GM18951 (cell line): Measurements from ENCODE around the gene HSPA14.

ENCODE experiments used
- POLR2A ChIP-seq: IDR thresholded peaks from 4 replicates; pipeline ENCODE4 v1.6.1; 2011; ENCODE audit warnings: mild to moderate bottlenecking; ENCODE audit not compliant: insufficient read length, insufficient read depth; ENCODE audit errors: extremely low read depth
- in situ Hi-C: fragments of 300-500 bp; cut with MboI; formaldehyde crosslinking; loops from one replicate; pipeline ENCODE4 v1.12.0; 2022; ENCODE audit warnings: low sequenced_read_pairs, mixed read lengths, inconsistent platforms; ENCODE audit not compliant: unreplicated experiment

HSPA14 gene

GRCh38 chr10:14837757-14838581 lies at the start of gene HSPA14, which contains the start of the genes CDNF and MSANTD7:
TSS of gene HSPA14 (plus strand) at chr10:14838306. CDS start at chr10:14838403, 97 bp downstream.
TSS of gene CDNF (minus strand) at chr10:14838037. CDS start at chr10:14837946, 91 bp downstream.
TSS of gene MSANTD7 (plus strand) at chr10:14838306. CDS start at chr10:14842285, 3,979 bp downstream.
- in situ Hi-C loops = no loop called here
- TF ChIP-seq POLR2A = peak; percentile 91

DNA sequence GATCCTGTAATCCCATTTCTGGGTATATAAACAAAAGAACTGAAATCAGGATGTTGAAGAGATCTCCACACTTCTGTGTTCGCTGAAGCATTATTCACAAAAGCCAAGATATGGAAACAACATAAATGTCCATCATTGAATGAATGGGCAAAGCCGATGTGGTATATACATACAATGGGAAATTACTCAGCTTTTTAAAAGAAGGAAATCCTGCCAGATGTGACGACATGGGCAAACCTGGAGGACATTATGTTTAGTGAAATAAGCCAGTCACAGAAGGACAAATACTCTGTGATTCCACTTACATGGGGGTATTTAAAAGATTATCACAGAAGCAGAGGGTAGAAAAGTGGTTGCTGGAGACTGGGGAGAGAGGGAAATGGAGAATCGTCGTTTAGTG lies 39.5 kb upstream of the HSPA14 start:
- in situ Hi-C loops = no loop called here

GRCh38 chr10:14800397-14800796 lies 37.7 kb upstream of the HSPA14 start:
- no peak for TF ChIP-seq POLR2A
- in situ Hi-C loops = loop anchor here (25.0 kb wide), 1 partner anchor 288 kb away; no protein-coding TSS in a partner anchor

More for the DNA sequence above, 39.5 kb upstream of the HSPA14 start:
- TF ChIP-seq POLR2A = no peak

DNA sequence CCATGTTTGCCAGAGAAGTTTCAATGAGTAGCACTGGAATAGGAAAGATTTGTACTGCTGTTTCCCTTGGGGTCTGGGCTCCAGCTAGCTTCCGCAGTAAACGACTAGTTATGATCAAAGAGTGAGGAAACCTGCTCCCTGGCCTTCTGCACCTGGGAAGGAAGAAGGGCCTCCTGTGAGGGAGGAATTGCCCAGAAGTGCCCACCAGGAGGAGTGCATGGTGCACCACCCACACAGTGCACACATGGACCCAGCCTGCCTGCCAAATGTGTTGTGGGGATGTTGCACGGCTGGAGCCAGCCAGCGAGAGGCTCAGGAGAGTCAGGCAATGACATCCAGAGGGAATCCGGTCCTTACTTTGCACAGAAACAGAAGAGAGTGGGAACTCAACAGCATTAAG lies 36.4 kb upstream of the HSPA14 start:
- in situ Hi-C loops = loop anchor here (25.0 kb wide), 1 partner anchor 289 kb away; no protein-coding TSS in a partner anchor
- TF ChIP-seq POLR2A = no peak

DNA sequence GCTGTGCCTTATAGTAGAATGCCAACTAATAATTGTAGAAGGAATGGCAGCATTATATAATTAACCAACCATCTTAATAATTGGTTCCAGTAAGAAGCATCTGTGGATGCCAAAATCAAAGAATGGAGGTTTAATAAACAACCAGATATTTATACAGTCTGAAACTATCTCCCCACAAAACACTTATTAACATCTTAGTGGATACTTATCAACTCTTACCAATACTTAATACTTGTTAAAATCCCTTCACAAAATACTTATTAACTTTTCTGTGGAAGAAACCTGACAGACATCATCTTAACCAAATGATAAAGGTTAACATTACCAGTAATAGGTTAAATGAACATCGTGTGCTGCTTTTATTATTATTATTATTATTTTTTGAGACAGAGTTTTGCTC lies 34.3 kb upstream of the HSPA14 start:
- TF ChIP-seq POLR2A = no peak
- in situ Hi-C loops = loop anchor here (25.0 kb wide), 1 partner anchor 292 kb away; no protein-coding TSS in a partner anchor

DNA sequence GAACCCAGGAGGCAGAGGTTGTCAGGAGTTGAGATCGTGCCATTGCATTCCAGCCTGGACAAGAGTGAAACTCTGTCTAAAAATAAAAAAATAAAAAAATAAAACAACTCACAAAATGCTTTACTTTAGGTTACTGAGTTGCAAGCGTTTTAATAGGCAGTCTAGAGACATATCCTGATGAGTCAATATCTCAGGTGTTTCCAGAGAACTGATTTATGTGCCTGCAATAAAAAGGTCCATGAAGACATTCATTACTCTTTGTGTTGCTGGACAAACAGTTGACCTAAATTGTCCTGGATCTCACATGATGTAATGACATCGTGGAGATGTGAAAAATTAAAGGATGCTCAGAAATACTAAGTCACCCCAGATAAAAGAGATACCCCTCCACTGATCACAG lies 31.8 kb upstream of the HSPA14 start:
- TF ChIP-seq POLR2A = no peak
- in situ Hi-C loops = loop anchor here (25.0 kb wide), 1 partner anchor 294 kb away; no protein-coding TSS in a partner anchor

DNA sequence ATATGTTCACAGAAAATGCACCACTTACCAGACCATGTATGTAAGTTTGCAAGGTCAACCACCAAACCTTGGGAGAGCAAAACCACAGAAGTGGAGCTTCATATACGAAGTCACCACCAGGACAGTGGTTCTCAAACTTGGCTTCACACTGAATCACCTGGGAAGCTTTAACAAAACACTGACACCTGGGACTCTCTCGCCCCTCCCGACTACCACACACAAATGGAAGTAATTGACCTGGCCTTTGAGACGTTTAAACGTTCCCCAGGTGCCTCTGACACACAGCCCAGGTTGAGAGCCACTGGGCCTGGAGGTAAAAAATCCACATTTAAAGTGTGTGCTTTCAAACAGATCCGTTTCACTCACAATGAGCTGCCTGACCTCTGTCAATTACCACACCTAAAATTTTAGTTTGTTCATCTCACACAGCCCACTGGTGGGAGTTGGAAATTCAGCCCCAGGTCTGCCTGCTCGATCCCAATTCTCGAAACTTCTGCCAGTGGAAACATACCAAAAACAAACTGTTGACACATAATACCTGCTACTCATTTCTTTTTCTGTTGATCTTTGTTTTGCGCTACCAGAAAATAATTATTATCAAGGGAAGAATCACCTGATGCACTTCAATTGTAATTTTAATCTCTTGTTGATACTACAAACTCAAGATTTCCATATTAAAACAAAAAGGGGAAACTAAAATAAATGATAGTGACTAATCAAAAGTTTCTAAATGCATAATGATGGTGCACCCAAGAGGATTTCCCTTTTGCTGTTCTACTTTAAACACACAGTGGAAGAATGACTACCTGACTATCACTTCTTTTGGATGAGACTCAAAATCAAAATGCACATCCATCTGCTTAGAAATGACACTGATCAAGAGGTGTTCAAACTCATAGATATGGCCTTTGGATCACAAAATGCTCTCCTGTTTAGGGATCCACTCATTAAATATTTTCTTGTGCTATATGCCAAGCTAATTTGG lies 26.8 kb upstream of the HSPA14 start:
- in situ Hi-C loops = loop anchor here (25.0 kb wide), 1 partner anchor 299 kb away; no protein-coding TSS in a partner anchor
- TF ChIP-seq POLR2A = no peak

DNA sequence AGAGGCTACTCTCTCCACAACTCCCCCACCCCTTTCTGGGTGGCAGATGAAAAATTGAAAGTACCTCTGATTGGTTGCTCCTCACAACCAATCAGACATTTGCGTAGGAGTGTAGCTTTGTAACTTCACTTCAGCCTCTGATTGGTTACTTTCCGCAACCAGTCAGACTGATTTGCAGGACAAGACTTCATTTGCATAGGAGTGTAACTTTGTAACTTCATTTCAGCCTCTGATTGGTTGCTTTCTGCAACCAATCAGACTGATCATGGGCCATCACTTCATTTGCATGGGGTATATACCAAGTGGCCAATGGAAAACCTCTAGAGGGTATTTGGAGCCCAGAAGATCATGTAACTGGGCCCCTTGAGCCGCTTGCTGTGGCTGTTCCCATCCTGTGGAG lies 25.8 kb upstream of the HSPA14 start:
- in situ Hi-C loops = loop anchor here (25.0 kb wide), 1 partner anchor 300 kb away; no protein-coding TSS in a partner anchor
- TF ChIP-seq POLR2A = no peak

- in situ Hi-C loops = loop anchor here (25.0 kb wide), 1 partner anchor 303 kb away; no protein-coding TSS in a partner anchor
- TF ChIP-seq POLR2A = no peak
Measured at GRCh38 chr10:14815681-14816080, 22.4 kb upstream of the HSPA14 start.

DNA sequence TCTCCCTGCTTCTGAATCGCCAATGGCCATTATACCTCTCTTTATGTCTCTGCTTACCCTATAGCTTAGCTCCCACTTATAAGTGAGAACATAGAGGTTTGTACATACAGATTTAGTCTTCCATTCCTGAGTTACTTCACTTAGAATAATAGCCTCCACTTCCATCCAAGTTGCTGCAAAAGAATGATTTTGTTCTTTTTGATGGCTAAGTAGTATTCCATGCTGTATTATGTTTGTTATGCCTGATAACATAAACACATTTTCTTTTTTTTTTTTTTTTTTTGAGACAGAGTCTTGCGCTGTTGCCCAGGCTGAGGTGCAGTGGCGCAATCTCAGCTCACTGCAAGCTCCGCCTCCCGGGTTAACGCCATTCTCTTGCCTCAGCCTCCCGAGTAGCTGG lies 21.4 kb upstream of the HSPA14 start:
- in situ Hi-C loops = loop anchor here (25.0 kb wide), 1 partner anchor 304 kb away; no protein-coding TSS in a partner anchor

- in situ Hi-C loops = loop anchor here (10.0 to 25.0 kb wide), 2 partner anchors 225 to 308 kb away; no protein-coding TSS in a partner anchor
- no peak for TF ChIP-seq POLR2A
Measured at GRCh38 chr10:14820010-14820774, 17.9 kb upstream of the HSPA14 start.

- no peak for TF ChIP-seq POLR2A
- in situ Hi-C loops = loop anchor here (10.0 to 25.0 kb wide), 2 partner anchors 226 to 308 kb away; no protein-coding TSS in a partner anchor
Measured at GRCh38 chr10:14820775-14821154, 17.3 kb upstream of the HSPA14 start.
